GM18867 (cell line): ENCODE measurements around the gene CYB5B.
"Not testable (repeated sequence)": the region's sequence is repeated elsewhere in the genome, so short reads cannot be mapped to it uniquely, and the experiment has no call there.

Source experiments
- ATAC-seq: cut with Tn5 transposase; IDR thresholded peaks from one replicate; pipeline ENCODE4 v1.9.1; 2021; ENCODE audit warnings: mild to moderate bottlenecking, moderate library complexity; ENCODE audit not compliant: unreplicated experiment

The CYB5B gene

DNA sequence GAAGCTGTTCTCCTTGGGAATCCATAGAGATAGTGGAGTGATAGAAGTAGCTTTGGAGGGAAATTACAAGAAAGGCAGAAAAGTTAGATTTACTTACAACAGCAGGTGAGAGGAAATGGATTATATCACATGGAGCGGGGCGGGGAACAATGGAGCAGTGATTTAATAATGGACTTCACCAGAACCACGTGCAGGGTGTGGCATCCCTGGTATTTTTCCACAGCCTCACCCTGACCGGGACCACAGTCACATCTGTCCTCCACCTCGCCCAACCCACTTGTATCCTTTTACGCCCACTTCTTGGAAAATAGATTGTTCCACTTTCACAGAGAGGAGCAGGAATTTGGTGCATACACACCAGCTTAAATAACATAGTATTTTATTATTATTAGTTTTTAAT lies 15.9 kb upstream of the CYB5B start:
- no peak for ATAC-seq

DNA sequence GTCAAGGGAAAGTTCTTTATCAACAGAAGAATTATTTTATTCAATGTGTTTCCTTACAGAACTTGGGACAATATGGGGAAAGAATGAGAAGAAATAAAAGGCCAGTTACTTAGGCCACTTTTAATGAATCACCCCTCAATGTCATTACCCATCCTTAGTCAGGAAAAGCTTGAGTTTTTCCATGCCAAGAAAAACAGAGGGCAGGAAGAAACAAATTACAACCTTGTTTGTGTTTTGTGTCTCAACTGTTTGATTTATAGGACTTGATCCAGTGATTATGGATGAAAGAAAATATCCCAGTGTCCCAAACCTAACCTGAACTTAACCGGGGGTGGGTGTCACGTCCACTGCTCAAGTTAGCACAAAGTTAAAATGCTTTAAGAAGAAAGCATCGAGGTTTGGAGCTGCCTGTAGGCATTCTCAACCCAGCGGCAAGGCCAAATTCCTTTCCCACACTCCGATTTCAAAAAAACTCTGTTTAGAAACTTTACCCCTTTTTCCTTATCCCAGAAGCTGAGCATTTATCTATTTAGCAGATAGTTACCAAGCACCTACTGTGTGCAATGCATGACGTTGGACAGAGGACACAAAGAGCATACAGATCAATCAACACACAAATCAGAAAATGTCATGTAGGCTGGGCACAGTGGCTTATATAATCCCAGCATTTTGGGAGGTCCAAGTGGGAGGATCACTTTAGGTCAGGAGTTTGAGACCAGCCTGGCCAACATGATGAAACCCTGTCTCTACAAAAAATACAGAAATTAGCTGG lies 14.0 kb upstream of the CYB5B start:
- no peak for ATAC-seq

DNA sequence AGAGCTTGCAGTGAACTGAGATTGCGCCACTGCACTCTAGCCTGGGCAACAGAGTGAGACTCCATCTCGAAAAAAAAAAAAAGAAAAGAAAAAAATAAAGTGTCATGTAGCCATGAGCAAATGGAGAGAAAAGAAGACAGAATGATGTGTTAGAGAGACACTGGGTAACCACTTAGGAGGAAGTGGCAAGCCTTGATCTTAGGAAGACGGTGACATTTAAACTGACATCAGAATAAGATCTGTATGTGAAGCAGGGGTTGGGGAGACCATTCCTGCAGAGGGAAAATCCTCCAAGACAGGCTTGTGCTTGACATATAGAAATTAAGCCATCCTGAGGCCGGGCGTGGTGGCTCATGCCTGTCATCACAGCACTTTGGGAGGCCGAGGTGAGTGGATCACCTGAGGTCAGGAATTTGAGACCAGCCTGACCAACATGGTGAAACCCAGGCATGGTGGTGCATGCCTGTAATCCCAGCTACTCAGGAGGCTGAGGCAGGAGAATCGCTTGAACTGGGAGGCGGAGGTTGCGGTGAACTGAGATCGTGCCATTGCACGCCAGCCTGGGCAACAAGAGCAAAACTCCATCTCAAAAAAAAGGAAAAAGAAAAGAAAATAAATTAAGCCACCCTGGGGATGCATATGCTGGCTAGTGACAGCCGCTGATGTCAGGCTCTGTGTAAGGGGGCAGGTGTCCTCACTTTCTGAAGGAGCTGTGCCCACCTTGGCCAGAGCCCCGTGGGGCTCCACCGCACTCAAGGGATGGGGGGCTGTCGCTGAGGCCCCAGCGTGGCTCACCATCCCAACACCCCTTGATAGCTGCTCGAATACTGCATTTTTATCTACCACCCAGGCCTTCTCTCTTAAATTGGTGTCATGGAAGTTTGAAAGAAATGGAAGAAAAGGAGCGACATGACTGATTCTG lies 13.1 kb upstream of the CYB5B start:
- ATAC-seq: no peak

DNA sequence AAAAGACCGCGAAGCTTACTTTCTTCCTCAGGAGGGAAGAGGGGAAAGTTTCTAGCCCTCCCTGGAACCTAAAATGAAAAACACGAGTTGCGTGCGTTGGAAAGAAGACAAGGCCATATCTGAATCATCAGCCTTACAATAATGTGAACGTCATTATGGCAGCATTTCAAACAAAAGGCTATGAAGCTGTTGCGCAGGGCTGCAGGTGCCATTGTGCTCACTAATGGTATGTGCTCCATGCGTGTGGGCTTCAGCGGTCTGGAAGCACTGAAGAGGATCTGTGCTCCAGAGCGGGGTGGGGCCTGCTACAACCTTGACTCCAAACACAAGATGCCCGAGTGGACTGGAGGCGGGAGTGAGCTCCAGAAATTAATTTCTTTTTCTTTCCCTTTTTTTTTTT lies 12.1 kb upstream of the CYB5B start:
- no peak for ATAC-seq

DNA sequence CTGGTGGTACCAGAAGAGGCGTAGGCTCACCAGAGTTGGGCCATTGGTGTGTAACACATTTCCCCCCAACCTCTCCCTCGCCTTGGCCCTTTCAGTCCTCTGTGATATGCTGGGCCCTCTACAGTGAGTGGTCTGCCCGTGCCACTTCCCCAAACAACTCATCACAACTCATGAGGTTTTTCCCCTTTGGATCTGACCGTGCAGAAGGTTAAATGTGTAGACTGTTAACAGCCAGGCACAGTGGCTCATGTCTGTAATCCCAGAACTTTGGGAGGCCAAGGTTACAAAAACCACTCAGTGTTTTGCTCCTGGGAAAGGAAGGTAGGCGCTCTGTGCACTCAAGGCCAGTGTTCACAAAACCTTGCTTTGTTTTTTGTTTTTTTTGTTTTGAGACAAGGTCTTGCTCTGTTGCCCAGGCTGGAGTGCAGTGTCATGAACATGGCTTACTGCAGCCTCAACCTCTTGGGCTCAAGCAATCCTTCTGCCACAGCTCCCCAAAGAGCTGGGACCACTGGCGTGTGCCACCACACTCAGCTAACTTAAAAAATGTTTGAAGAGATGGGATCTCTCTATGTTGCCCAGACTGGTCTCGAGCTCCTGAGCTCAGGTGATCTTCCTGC lies 11.3 kb upstream of the CYB5B start:
- ATAC-seq: no peak

DNA sequence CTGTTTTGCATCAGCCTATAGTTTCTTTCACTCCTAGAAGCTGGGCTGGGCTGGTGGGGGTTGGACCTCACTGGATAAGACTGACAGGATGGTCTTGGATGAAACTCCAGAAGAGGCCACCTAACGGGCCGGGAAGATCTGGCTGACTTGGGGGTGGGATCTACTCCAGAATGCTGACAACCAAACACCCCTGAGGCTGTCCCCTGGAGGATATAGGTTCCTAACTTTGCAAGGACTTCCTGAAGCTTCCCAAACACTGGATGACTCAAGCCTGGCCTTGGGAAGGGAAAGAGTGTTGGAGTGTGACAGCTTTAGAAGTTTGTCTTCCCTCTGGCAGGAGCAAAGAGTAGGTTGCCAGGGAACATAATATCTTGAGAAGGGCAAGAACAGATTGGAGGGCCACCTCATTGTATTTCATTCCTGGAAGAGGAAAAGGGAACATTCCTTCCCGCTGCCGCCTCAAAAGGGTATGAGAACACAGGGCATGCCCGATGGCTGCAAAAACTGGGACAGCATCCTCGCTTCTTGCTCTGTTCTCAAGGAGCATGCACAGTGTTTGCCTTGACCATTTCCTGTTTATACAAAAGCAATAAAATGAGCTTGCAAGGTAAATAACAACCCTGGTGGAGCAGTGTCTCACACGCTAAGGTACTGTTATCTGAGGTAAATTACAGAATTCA lies 6.8 kb upstream of the CYB5B start:
- no peak for ATAC-seq

DNA sequence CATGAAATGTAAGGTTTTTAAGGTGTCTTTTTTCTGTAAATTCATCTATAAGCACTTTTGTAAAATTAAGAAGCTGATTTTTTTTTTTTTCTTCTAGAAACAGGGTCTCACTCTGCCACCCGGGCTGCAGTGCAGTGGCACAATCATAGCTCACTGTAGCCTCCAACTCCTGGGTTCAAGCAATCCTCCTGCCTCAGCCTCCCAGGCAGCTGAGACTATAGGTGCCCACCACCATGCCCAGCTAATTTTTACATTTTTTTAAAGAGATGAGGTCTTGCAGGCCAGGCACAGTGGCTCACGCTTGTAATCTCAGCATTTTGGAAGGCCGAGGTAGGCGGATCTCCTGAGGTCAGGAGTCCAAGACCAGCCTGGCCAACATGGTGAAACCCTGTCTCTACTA lies 4.5 kb upstream of the CYB5B start:
- ATAC-seq: no peak

DNA sequence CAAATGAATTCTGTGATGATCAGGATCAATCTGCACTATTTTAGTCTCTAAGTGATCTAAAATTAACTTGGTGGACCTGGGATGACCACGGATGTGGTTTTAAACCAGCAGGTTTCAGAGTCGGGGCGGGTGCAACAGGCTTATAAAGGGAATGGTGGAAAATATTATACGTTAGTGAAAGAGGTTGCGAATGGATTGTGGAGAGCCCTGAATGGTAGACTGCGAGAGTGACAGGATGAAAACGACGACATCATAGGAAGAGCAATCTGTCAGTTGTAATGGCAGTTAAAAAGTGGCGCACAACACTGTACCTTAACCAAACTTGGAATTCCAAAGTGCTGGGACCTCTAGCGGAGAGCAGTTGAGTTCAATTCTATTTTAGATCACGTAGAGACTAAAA lies 1.2 kb upstream of the CYB5B start:
- ATAC-seq: no peak

DNA sequence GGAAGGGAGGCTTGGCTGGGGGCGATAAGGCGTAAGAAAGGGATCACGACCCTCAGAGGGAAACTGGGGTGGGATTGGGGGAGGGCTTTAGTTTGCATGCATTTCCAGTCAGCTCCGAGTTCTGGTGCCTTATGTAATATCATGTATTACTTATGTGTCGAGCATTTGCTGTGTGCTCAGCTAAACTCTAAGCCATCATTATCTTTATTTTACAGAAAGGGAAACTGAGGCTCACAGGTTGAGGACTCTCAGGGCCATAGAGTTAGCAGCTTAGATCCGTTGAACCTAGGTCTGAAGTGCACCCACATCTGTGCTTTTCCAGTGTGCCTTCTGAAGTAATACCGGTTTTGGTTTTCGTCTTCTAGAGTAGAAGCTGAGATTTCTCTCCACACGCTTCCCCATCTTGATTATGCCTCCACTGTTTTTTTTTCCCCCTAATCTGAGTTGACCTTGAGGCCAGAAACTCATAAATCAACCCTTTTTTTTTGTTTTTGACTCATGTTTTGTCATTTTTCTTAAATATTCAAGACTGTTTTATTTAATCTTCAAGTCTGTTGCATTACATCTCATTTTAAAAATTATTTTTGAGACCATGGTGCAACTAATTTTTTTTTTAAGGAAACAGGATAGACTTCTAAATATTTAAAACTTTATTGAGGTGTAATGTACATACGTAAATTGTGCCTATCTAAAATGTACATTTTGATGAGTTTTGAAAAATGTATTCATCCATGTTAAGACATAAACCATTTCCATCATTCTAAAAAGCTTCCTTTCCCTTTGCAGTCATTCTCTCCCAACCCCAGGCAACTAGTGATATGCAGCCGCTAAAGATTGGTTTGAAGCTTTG lies 741 bp downstream of the CYB5B start:
- ATAC-seq: no peak

DNA sequence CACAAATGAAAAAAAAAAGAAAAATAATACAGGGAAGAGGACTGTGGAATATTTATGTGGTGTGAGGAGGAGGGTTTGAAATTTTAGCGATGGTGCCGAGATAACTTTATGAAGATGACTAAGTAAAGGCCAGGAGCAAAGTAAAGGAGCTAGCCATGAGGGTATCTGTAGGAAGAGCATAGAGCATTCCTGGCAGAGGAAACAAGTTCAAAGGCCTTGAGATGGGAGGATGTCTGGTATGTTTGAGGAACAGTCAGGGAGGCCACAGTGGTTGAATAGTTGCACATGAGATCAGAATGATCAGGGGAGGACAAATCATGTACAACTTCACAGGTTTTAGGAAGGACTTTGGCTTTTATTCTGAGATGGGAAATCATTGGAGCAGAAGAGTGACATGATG lies 4.2 kb downstream of the CYB5B start:
- ATAC-seq: no peak

DNA sequence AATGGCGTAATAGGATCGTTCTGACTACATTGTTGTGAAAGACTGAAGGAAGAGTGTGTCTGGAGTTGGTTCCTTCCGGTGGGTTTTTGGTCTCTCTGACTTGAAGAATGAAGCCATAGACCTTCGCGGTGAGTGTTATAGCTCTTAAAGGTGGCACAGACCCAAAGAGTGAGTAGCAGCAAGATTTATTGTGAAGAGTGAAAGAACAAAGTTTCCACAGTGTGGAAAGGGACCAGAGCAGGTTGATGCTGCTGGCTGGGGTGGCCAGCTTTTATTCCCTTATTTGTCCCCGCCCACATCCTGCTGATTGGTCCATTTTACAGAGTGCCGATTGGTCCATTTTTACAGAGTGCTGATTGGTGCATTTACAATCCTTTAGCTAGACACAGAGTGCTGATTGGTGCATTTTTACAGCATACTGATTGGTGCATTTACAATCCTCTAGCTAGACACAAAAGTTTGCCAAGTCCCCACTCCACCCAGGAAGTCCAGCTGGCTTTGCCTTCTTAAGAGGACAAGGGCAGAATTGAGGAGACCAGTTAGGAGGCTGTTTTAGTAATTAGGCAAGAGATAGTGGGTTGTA lies 4.7 kb downstream of the CYB5B start:
- not testable (repeated sequence) for ATAC-seq

DNA sequence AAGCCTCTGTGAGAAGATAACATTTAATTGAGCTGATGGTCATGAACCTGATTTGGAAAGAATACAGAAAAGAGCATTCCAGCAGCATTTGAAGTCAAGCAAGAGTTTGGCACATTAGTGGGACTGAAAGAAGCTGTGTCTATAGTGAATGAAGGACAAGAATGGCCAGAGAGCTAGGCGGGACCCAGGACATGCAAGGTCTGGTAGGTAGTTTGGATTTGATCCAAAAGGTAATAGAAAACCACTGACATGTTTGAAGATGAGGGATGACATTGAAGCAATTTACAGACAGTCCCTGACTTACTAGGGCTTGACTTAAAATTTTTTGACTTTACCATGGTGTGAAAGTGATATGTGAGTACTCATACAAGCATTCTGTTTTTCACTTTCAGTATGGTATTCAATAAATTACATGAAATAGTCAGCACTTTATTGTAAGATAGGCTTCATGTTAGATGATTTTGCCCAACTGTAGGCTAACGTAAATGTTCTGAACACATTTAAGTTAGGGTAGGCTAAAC lies 7.6 kb downstream of the CYB5B start:
- no peak for ATAC-seq

DNA sequence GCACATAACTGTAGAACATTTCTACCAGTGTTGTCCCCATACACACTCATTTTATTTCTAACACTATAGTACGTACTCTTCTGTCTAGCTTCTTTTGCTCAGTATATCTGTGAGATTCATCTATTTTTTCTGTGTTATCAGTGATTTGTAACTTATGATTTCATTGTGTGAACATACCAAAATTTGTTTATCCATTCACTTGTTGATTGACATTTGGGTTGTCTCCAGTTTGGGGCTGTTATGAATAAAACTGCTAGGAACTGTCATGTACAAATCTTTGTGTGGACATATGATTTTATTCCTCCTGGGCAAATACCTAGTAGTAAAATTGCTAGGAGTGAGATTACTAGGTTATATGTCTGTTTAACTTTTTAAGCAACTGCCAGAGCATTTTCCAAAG lies 9.6 kb downstream of the CYB5B start:
- no peak for ATAC-seq

DNA sequence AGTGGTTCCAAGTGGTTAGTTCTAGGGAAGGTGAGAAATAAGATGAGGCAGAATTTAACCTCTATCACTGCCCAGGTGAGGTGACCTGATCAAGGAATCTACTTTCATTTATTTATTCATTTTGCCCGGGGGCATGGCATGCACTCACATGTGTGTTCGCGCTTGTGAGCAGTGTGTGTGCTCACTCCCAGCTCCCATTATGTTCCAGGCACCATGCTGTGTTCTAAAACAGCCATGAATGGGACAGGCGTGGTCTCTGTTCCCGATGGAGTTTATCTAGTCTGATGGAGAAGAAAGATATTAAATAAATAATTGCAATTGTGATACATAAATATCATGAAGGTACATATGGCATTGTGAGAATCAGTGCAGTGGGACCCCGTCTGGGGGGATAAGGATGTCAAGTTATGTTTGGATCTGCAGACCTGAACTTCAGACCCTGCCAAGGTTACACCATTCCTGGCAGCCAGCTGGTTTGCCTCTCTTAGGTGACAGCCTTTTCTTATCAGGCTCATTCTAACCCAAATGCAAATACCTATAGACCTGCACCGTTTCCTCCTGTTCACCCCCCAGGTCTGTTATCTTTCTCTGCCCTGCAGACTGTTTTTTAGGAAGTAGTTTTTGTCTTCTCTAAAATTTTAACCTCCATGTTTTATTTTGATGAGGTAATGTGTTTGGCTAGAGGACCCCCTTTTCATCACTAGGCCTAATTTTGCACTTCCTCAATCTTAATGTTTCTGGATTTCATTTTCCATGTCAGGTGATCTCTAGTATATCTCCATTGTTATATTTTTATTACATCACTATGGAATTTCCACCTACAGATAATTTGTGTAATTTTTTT lies 11.8 kb downstream of the CYB5B start:
- ATAC-seq: no peak

DNA sequence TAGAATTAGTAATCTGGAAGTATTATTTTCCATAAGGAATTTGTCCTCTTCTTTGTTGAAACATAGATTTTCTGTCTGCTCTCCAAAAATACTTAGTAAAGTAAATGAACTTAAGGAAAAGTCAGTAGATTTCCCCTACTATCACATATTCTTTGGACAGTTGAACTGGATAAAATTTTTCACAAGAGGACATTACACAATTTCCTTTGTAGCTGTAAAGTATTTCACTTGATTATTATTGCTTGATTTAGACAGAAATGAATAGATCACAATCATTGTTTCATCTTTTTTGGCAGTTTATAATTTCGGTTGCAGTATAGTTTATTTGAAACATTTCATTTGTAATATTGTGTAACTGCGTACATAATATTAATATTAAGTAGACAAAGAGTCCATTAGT lies 12.5 kb downstream of the CYB5B start:
- ATAC-seq: no peak

DNA sequence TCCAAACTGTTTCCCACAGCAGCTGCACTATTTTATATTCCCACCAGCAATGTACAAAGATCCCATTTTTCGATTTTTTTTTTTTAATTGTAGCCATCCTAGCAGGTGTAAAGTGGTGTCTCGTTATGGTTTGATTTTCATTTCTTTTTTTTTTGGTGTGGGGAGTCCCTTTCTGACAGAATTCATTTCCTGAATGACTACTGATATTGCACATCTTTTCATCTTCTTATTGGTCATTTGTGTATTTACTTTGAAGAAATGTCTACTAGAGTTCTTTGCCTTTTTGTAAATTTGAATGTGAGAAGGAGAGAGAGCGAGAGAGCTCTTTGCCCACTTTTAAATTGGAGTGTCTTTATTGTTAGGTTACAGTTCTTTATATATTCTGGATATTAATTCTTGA lies 14.0 kb downstream of the CYB5B start:
- no peak for ATAC-seq

DNA sequence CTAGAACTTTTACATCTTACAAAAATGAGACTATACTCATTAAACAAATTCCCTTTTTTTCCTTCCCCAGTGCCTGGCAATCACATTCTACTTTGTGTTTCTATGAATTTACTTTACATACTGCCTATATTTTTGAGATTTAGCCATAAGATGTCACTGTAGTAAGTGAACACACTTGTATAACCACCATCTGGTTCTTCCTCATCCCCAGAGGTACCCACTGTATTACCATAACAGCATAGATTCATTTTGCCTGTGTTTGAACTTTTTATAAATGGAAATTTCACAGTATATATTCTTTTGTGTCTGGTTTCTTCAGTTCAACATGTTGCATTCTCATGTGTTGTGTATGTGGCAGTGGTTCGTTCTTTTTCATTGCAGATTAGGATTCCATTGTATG lies 15.8 kb downstream of the CYB5B start:
- no peak for ATAC-seq

DNA sequence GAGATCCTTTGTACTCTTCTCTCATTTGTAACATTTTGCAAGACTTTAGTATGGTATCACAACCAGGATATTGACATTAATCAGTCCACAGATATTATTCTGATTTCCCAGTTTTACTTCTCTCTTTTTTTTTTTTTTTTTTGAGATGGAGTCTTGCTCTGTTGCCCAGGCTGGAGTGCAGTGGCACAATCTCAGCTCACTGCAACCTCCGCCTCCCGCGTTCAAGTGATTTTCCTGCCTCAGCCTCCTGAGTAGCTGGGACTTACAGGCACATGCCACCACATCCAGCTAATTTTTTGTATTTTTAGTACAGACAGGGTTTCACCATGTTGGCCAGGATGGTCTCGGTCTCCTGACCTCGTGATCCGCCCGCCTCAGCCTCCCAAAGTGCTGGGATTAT lies 16.6 kb downstream of the CYB5B start:
- ATAC-seq: not testable (repeated sequence)
